NT2/D1 (cell line): ENCODE measurements around the gene MRPS15.

Experiments
- DNase-seq: peaks from one replicate; pipeline ENCODE4 v3.0.0-alpha.2; 2011; ENCODE audit warnings: low read depth, low spot score
- H3K27me3 ChIP-seq: 2 replicates; pipeline ENCODE4 v1.6.0; 2011; ENCODE audit warnings: mild to moderate bottlenecking; ENCODE audit not compliant: insufficient read length, insufficient read depth
- H3K36me3 ChIP-seq: 2 replicates; pipeline ENCODE4 v1.6.1; 2011; ENCODE audit warnings: mild to moderate bottlenecking, low read length, mixed read lengths; ENCODE audit not compliant: insufficient read depth, insufficient read length
- H3K4me1 ChIP-seq: 2 replicates; pipeline ENCODE4 v1.5.1; 2011; ENCODE audit not compliant: insufficient read depth, insufficient read length
- H3K4me3 ChIP-seq: 2 replicates; pipeline ENCODE4 v1.5.1; 2011; ENCODE audit warnings: low read depth; ENCODE audit not compliant: insufficient read length
- H3K9ac ChIP-seq: 2 replicates; pipeline ENCODE4 v1.6.0; 2011; ENCODE audit warnings: low read depth; ENCODE audit not compliant: insufficient read length
- H3K9me3 ChIP-seq: 2 replicates; pipeline ENCODE4 v1.5.1; 2011; ENCODE audit warnings: mild to moderate bottlenecking, low read length; ENCODE audit not compliant: insufficient read depth
- SUZ12 ChIP-seq: IDR thresholded peaks from 2 replicates; pipeline ENCODE4 v1.6.1; 2011; ENCODE audit not compliant: insufficient read length, insufficient read depth; ENCODE audit errors: extremely low read depth
- YY1 ChIP-seq: IDR thresholded peaks from 2 replicates; pipeline ENCODE4 v1.6.1; 2011; ENCODE audit not compliant: insufficient read length, insufficient read depth
- ZNF274 ChIP-seq: IDR thresholded peaks from 2 replicates; pipeline ENCODE4 v1.6.1; 2011; ENCODE audit warnings: mild to moderate bottlenecking, low read depth, low read length

MRPS15 gene

GRCh38 chr1:36475910-36476604 is 11.9 kb upstream of the MRPS15 start:
- H3K27me3 ChIP-seq, result peaks cover 9% of the 10 kb centered on the region
- TF ChIP-seq ZNF274 (no peak), SUZ12 (no peak)
- H3K36me3 ChIP-seq, result no peaks in the 10 kb centered on the region
- H3K9me3 ChIP-seq, result no peaks in the 10 kb centered on the region
- no peak overlapping the region for H3K9ac ChIP-seq
- H3K4me1 ChIP-seq, result peaks cover 18% of the 10 kb centered on the region
- H3K4me3 ChIP-seq, result no peak overlapping the region
- DNase-seq, result no peak

- DNase-seq, result no peak
- H3K9me3 ChIP-seq, result no peaks in the 10 kb centered on the region
- H3K4me1 ChIP-seq, result peaks cover 18% of the 10 kb centered on the region
- H3K27me3 ChIP-seq, result peaks cover 7% of the 10 kb centered on the region
- H3K9ac ChIP-seq, result no peak overlapping the region
- no peaks in the 10 kb centered on the region for H3K36me3 ChIP-seq
- no peak for TF ChIP-seq YY1
- TF ChIP-seq ZNF274, result no peak
- H3K4me3 ChIP-seq, result no peak overlapping the region
These were observed 11.2 kb upstream of the MRPS15 start for GRCh38 chr1:36475341-36475740.

DNA sequence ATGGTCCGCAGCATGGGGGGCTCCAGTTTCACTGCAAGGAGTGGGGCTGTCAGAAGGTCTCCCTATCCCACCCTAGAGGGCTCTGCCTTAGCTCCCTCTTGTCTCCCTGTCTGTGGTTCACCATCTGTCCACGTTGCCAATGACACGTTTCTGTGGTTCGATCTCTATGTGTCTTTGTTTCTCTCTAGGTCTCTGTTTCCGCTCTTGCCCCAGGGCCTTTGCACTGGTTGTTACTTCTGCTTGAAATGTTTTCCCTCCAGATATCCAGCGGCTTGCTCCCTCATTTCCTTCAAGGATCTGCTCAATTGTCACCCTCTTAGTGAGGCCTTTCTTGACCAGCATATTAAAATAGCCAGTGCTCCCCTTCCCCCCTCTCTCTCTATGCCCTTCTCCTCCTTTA is 8.5 kb upstream of the MRPS15 start:
- Histone ChIP-seq H3K4me3 (no peak overlapping the region), H3K27me3 (peaks cover 13% of the 10 kb centered on the region), H3K9me3 (no peaks in the 10 kb centered on the region), H3K36me3 (no peaks in the 10 kb centered on the region), H3K4me1 (peaks cover 18% of the 10 kb centered on the region), H3K9ac (no peak overlapping the region)
- DNase-seq, result no peak
- TF ChIP-seq YY1, result no peak
- TF ChIP-seq SUZ12, result no peak

- H3K36me3 ChIP-seq, result no peaks in the 10 kb centered on the region
- H3K27me3 ChIP-seq, result peaks cover 19% of the 10 kb centered on the region
- TF ChIP-seq SUZ12, result no peak
- TF ChIP-seq YY1, result no peak
- TF ChIP-seq ZNF274, result no peak
- no peaks in the 10 kb centered on the region for H3K9me3 ChIP-seq
- peak overlapping the region; percentile 35 for H3K9ac ChIP-seq
- H3K4me3 ChIP-seq, result no peak overlapping the region
- DNase-seq, result no peak
- peaks cover 23% of the 10 kb centered on the region for H3K4me1 ChIP-seq
These were observed 7.9 kb upstream of the MRPS15 start for GRCh38 chr1:36471830-36472641.

GRCh38 chr1:36469163-36469562 is 5.0 kb upstream of the MRPS15 start:
- Histone ChIP-seq H3K36me3 (no peaks in the 10 kb centered on the region), H3K9me3 (no peaks in the 10 kb centered on the region), H3K9ac (no peak overlapping the region), H3K4me1 (peaks cover 36% of the 10 kb centered on the region), H3K27me3 (peaks cover 23% of the 10 kb centered on the region), H3K4me3 (no peak overlapping the region)
- TF ChIP-seq SUZ12, result no peak
- TF ChIP-seq ZNF274, result no peak
- TF ChIP-seq YY1, result no peak
- no peak for DNase-seq

- Histone ChIP-seq H3K36me3 (no peaks in the 10 kb centered on the region), H3K4me1 (peaks cover 33% of the 10 kb centered on the region), H3K9ac (no peak overlapping the region), H3K27me3 (peaks cover 23% of the 10 kb centered on the region), H3K4me3 (no peak overlapping the region), H3K9me3 (no peaks in the 10 kb centered on the region)
- TF ChIP-seq ZNF274, result no peak
- TF ChIP-seq SUZ12, result no peak
- no peak for TF ChIP-seq YY1
- DNase-seq, result no peak
These were observed 3.7 kb upstream of the MRPS15 start for GRCh38 chr1:36467700-36468455.

- Histone ChIP-seq H3K36me3 (peaks cover 6% of the 10 kb centered on the region), H3K4me3 (no peak overlapping the region), H3K9me3 (no peaks in the 10 kb centered on the region), H3K9ac (no peak overlapping the region), H3K27me3 (peaks cover 23% of the 10 kb centered on the region), H3K4me1 (peaks cover 28% of the 10 kb centered on the region)
- DNase-seq, result no peak
- TF ChIP-seq YY1 (no peak), ZNF274 (no peak), SUZ12 (no peak)
These were observed 2.8 kb upstream of the MRPS15 start for GRCh38 chr1:36467027-36467410.
